ENCODE results near the gene PRF1.

DNA sequence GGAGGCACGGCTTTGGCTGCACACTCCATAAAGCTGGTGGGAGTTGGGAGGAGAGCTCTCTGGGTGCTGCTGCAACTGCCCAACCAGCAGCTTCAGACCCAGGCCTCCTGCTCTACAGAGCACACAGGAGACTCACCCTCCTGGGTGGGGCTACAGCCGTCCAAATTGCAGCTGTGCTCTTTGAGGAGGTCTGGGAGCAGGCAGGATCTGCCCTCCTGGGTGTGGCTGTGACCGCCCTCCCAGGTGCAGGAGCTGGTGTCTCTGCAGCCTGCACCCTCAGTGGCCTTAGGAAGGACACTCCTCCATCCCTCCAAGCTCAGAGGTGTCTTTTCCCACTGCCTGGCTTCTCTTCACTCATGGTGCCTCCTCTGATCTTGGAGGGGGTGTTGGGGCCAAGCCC, 20.0 kb upstream of the PRF1 start:
- TF ChIP-seq, protein P1, sequence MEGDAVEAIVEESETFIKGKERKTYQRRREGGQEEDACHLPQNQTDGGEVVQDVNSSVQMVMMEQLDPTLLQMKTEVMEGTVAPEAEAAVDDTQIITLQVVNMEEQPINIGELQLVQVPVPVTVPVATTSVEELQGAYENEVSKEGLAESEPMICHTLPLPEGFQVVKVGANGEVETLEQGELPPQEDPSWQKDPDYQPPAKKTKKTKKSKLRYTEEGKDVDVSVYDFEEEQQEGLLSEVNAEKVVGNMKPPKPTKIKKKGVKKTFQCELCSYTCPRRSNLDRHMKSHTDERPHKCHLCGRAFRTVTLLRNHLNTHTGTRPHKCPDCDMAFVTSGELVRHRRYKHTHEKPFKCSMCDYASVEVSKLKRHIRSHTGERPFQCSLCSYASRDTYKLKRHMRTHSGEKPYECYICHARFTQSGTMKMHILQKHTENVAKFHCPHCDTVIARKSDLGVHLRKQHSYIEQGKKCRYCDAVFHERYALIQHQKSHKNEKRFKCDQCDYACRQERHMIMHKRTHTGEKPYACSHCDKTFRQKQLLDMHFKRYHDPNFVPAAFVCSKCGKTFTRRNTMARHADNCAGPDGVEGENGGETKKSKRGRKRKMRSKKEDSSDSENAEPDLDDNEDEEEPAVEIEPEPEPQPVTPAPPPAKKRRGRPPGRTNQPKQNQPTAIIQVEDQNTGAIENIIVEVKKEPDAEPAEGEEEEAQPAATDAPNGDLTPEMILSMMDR (IDR thresholded peaks at IDR 0.05): no peak
- TF ChIP-seq ZFX (IDR thresholded peaks at IDR 0.05; ENCODE audit: borderline replicate concordance): no peak
